ENCODE results near the gene OSCP1.

OSCP1 gene

GRCh38 chr1:36402504-36402890, 47.8 kb downstream of the OSCP1 start:
- DNase-seq (ENCODE audit: low spot score): no peak

- DNase-seq (ENCODE audit: low spot score): no peak
Measured at GRCh38 chr1:36401602-36402503, 48.4 kb downstream of the OSCP1 start.

GRCh38 chr1:36400825-36401601, 49.2 kb downstream of the OSCP1 start:
- DNase-seq (ENCODE audit: low spot score): peak; percentile 90

GRCh38 chr1:36400514-36400824, 49.8 kb downstream of the OSCP1 start:
- no peak for DNase-seq (ENCODE audit: low spot score)

GRCh38 chr1:36398370-36398977, 51.8 kb downstream of the OSCP1 start:
- no peak for DNase-seq (ENCODE audit: low spot score)

GRCh38 chr1:36397378-36398230, 52.6 kb downstream of the OSCP1 start, which contains the start of gene LSM10:
Gene LSM10, minus strand, starts transcription at chr1:36397908. Its CDS starts 3,779 bp downstream, at chr1:36394129.
- peak; percentile 93 for DNase-seq (ENCODE audit: low spot score)

- DNase-seq (ENCODE audit: low spot score): no peak
Measured at GRCh38 chr1:36397083-36397377, 53.2 kb downstream of the OSCP1 start.

GRCh38 chr1:36396359-36396758, 53.9 kb downstream of the OSCP1 start:
- no peak for DNase-seq (ENCODE audit: low spot score)

- DNase-seq (ENCODE audit: low spot score): no peak
Measured at GRCh38 chr1:36393686-36394085, 56.6 kb downstream of the OSCP1 start.

- no peak for DNase-seq (ENCODE audit: low spot score)
Measured at GRCh38 chr1:36392836-36393235, 57.4 kb downstream of the OSCP1 start.

- no peak for DNase-seq (ENCODE audit: low spot score)
Measured at GRCh38 chr1:36391271-36391670, 59.0 kb downstream of the OSCP1 start.

GRCh38 chr1:36390411-36390810, 59.8 kb downstream of the OSCP1 start:
- no peak for DNase-seq (ENCODE audit: low spot score)

- DNase-seq (ENCODE audit: low spot score): no peak
Measured at GRCh38 chr1:36389999-36390398, 60.3 kb downstream of the OSCP1 start.

GRCh38 chr1:36389261-36389660, 61.0 kb downstream of the OSCP1 start:
- DNase-seq (ENCODE audit: low spot score): no peak

GRCh38 chr1:36387141-36387949, 62.9 kb downstream of the OSCP1 start:
- DNase-seq (ENCODE audit: low spot score): peak; percentile 48

- DNase-seq (ENCODE audit: low spot score): peak; percentile 97
Measured at GRCh38 chr1:36386265-36387140, 63.7 kb downstream of the OSCP1 start.

- DNase-seq (ENCODE audit: low spot score): peak; percentile 92
Measured at GRCh38 chr1:36385410-36386264, 64.6 kb downstream of the OSCP1 start, which contains the start of gene STK40. Gene STK40, minus strand, starts transcription at chr1:36385924. Its CDS starts 24,592 bp downstream, at chr1:36361332.

- DNase-seq (ENCODE audit: low spot score): no peak
Measured at GRCh38 chr1:36384542-36385409, 65.5 kb downstream of the OSCP1 start.
